Tibial nerve (tissue), 4 donors: ENCODE measurements around the gene AFG3L2. TPM values are rescaled to one million over a fixed set of nuclear protein-coding genes. Genes with fewer than 3 reads are reported as not detected.

ENCODE experiments used
- DNase-seq, 2 donors: peaks; one replicate each; pipeline ENCODE4 v3.0.0-alpha.2; 2019; ENCODE audit warnings: low spot score in 2 of 2
- H3K27ac ChIP-seq, 4 donors: fragments of 200-600 bp; sonication (generic) in 3 of 4; one replicate each; pipeline ENCODE4 v1.5.1; 2017 to 2019; ENCODE audit warnings: mild to moderate bottlenecking in 1 of 4
- H3K27me3 ChIP-seq, 2 donors: fragments of 200-600 bp; sonication (generic) in 1 of 2; one replicate each; pipeline versions ENCODE4 v1.5.1 to v1.6.0; 2017 to 2019
- H3K36me3 ChIP-seq, 3 donors: fragments of 200-600 bp; sonication (generic); one replicate each; pipeline ENCODE4 v1.5.1; 2018 to 2019
- H3K4me1 ChIP-seq, 4 donors: fragments of 200-600 bp; sonication (generic) in 3 of 4; one replicate each; pipeline ENCODE4 v1.5.1; 2017 to 2019
- H3K4me3 ChIP-seq, 4 donors: fragments of 200-600 bp; sonication (generic) in 3 of 4; one replicate each; pipeline ENCODE4 v1.5.1; 2017 to 2019; ENCODE audit warnings: mild to moderate bottlenecking in 1 of 4, moderate library complexity in 1 of 4
- H3K9me3 ChIP-seq, 4 donors: fragments of 200-600 bp; sonication (generic) in 3 of 4; one replicate each; pipeline ENCODE4 v1.5.1; 2017 to 2019
- CTCF ChIP-seq, 5 experiments: fragments of 200-600 bp in 3 of 5; fragments of 450-650 bp in 2 of 5; sonication (generic) in 3 of 5; IDR thresholded peaks; one replicate each; pipeline ENCODE4 v1.5.1; 2016 to 2019; ENCODE audit warnings: antibody characterized with exemption in 5 of 5, mild to moderate bottlenecking in 3 of 5, moderate library complexity in 2 of 5
- EP300 ChIP-seq, 2 donors: sonication (generic); formaldehyde crosslinking; IDR thresholded peaks; one replicate each; pipeline ENCODE4 v1.6.1; 2017; ENCODE audit warnings: antibody characterized with exemption in 2 of 2, mild to moderate bottlenecking in 1 of 2
- POLR2A ChIP-seq, 2 donors: fragments of 450-650 bp; IDR thresholded peaks; one replicate each; pipeline ENCODE4 v1.6.1; 2017; ENCODE audit warnings: antibody characterized with exemption in 2 of 2, mild to moderate bottlenecking in 2 of 2, moderate library complexity in 2 of 2
- WGBS, 2 donors: methylation state at CpG; one replicate each; pipeline ENCODE4 v1.1.5; 2018; 5-methylcytosine and 5-hydroxymethylcytosine counted together
- small RNA-seq: library from RNA; depleted of rRNA; stranded (forward); fragments of <200 nt; gene quantifications from one replicate; pipeline ENCODE3, GENCODE V24; 2016
- total RNA-seq, 4 donors: library from RNA; depleted of rRNA; stranded (reverse); fragments of >200 nt; gene quantifications; one replicate each; pipeline ENCODE4 v1.1.0, GENCODE V29; 2016

Gene AFG3L2
- total RNA-seq, 4 donors from 2014 or later: 35.7 to 54.8 (median 42.5) TPM

GRCh38 chr18:12281861-12282260 lies 95.2 kb downstream of the AFG3L2 start:
- no peak for TF ChIP-seq CTCF (IDR thresholded peaks at IDR 0.05)
- Histone ChIP-seq H3K4me3 (no peak overlapping the region), H3K36me3 (no peaks in the 10 kb centered on the region), H3K4me1 (peaks cover 0 to 17% (median 3%) of the 10 kb centered on the region in 4 donors), H3K27ac (no peak overlapping the region), H3K9me3 (no peaks in the 10 kb centered on the region), H3K27me3 (no peaks in the 10 kb centered on the region)
- 31 to 72% methylated on average over 1 of the region's 1 CpG for WGBS, 2 donors
- no peak for DNase-seq

GRCh38 chr18:12279781-12280531 lies 97.1 kb downstream of the AFG3L2 start:
- peaks cover 0 to 17% (median 3%) of the 10 kb centered on the region in 4 donors for H3K4me1 ChIP-seq
- H3K27ac ChIP-seq: peak overlapping the region; percentile 80 to 96 (median 92)
- H3K4me3 ChIP-seq: peak overlapping the region in 3 of 4 donors; percentile 11 to 51 (median 30)
- H3K27me3 ChIP-seq: no peaks in the 10 kb centered on the region
- H3K9me3 ChIP-seq: no peaks in the 10 kb centered on the region
- H3K36me3 ChIP-seq: no peaks in the 10 kb centered on the region
- no peak for TF ChIP-seq CTCF (IDR thresholded peaks at IDR 0.05)
- no peak for TF ChIP-seq EP300 (IDR thresholded peaks at IDR 0.05)
- TF ChIP-seq POLR2A (IDR thresholded peaks at IDR 0.05): no peak
- 93 to 96% methylated on average over 16 of the region's 16 CpGs for WGBS, 2 donors
- DNase-seq: no peak

Small RNA genes lying within 50 kb of the gene (small RNA-seq; reads per million reads assigned to genes)
- not detected for gene RNU6-170P
- gene RNU7-129P: not detected

Other genes with a start within 250 kb of the AFG3L2 start
- 100 to 1,000 TPM in 1 of 4 donors, 10 to 100 TPM in 3; 18.8 to 135 (median 61.6) TPM for gene CIDEA, start 122.9 kb downstream of the AFG3L2 start, total RNA-seq
- gene TUBB6, start 69.0 kb downstream of the AFG3L2 start, total RNA-seq: 100 to 1,000 TPM; 245 to 506 (median 331) TPM
- 10 to 100 TPM; 11.3 to 19.9 (median 12.3) TPM for gene PRELID3A, start 30.7 kb upstream of the AFG3L2 start, total RNA-seq